GM12874 (cell line): Measurements from ENCODE around the gene MACF1.

Experiments
- CTCF ChIP-seq: IDR thresholded peaks from 2 replicates; pipeline ENCODE4 v1.5.1; 2011; ENCODE audit warnings: low read depth, mild to moderate bottlenecking, control low read depth, low read length, moderate library complexity; ENCODE audit not compliant: insufficient read depth

The MACF1 gene

GRCh38 chr1:39361446-39361845 lies 157.0 kb downstream of the MACF1 start:
- TF ChIP-seq CTCF = no peak

GRCh38 chr1:39363267-39363666 lies 158.8 kb downstream of the MACF1 start:
- TF ChIP-seq CTCF = no peak

GRCh38 chr1:39368045-39368444 lies 163.6 kb downstream of the MACF1 start:
- TF ChIP-seq CTCF = no peak

- TF ChIP-seq CTCF = no peak
Measured at GRCh38 chr1:39369565-39369964, 165.1 kb downstream of the MACF1 start.

GRCh38 chr1:39370602-39371001 lies 166.1 kb downstream of the MACF1 start:
- no peak for TF ChIP-seq CTCF

- TF ChIP-seq CTCF = no peak
Measured at GRCh38 chr1:39372105-39372504, 167.6 kb downstream of the MACF1 start.

- no peak for TF ChIP-seq CTCF
Measured at GRCh38 chr1:39376656-39377055, 172.2 kb downstream of the MACF1 start.

GRCh38 chr1:39378377-39378776 lies 173.9 kb downstream of the MACF1 start:
- TF ChIP-seq CTCF = peak; percentile 28
